Liver (tissue), 9 donors: ENCODE results near the gene DDX39A. TPM values are rescaled to one million over a fixed set of nuclear protein-coding genes. Genes with fewer than 3 reads are reported as not detected.

Source experiments
- DNase-seq: peaks from one replicate; pipeline ENCODE4 v3.0.0-alpha.2; 2017; ENCODE audit warnings: low spot score
- H3K27ac ChIP-seq, 2 donors: one replicate each; pipeline ENCODE4 v1.7.0; 2013; ENCODE audit warnings: inconsistent platforms in 2 of 2, low read length in 2 of 2, control low read depth in 1 of 2, low read depth in 1 of 2, mild to moderate bottlenecking in 1 of 2
- H3K27me3 ChIP-seq, 4 donors: one replicate each; pipeline versions ENCODE4 v1.6.1 to v1.7.0; 2013; ENCODE audit warnings: low read length in 3 of 4, inconsistent platforms in 1 of 4, mild to moderate bottlenecking in 1 of 4, moderate library complexity in 1 of 4; ENCODE audit not compliant: control insufficient read depth in 4 of 4, insufficient read depth in 4 of 4
- H3K36me3 ChIP-seq, 4 donors: one replicate each; pipeline versions ENCODE4 v1.6.1 to v1.7.0; 2013; ENCODE audit warnings: low read length in 3 of 4, mild to moderate bottlenecking in 3 of 4, low read depth in 1 of 4, moderate library complexity in 1 of 4; ENCODE audit not compliant: control insufficient read depth in 4 of 4, insufficient read depth in 3 of 4
- H3K4me1 ChIP-seq, 4 donors: one replicate each; pipeline versions ENCODE4 v1.6.1 to v1.7.0; 2013; ENCODE audit warnings: low read length in 3 of 4, mild to moderate bottlenecking in 3 of 4, moderate library complexity in 1 of 4; ENCODE audit not compliant: control insufficient read depth in 4 of 4, insufficient read depth in 4 of 4
- H3K4me3 ChIP-seq, 3 donors: one replicate each; pipeline versions ENCODE4 v1.6.1 to v1.7.0; 2013; ENCODE audit warnings: low read length in 3 of 3, control low read depth in 1 of 3, low read depth in 1 of 3, mild to moderate bottlenecking in 1 of 3
- H3K9ac ChIP-seq, 2 donors: one replicate each; pipeline ENCODE4 v1.7.0; 2013; ENCODE audit warnings: low read length in 2 of 2, mild to moderate bottlenecking in 2 of 2, moderate library complexity in 2 of 2, control low read depth in 1 of 2, low read depth in 1 of 2
- H3K9me3 ChIP-seq, 4 donors: one replicate each; pipeline versions ENCODE4 v1.6.1 to v1.7.0; 2013; ENCODE audit warnings: low read length in 3 of 4; ENCODE audit not compliant: control insufficient read depth in 4 of 4
- EGR1 ChIP-seq, 2 donors: IDR thresholded peaks; 2 replicates each; pipeline ENCODE4 v1.6.1; 2016 to 2018; ENCODE audit warnings: antibody characterized with exemption in 2 of 2, low read depth in 2 of 2
- FOXA2 ChIP-seq: IDR thresholded peaks from 2 replicates; pipeline ENCODE4 v1.6.1; 2016; ENCODE audit warnings: antibody characterized with exemption
- GABPA ChIP-seq, 2 donors: IDR thresholded peaks in 1 of 2; conservative IDR thresholded peaks in 1 of 2; 2 replicates each; pipeline ENCODE4 v1.6.1; 2016; ENCODE audit warnings: antibody characterized with exemption in 2 of 2, mild to moderate bottlenecking in 1 of 2, moderate library complexity in 1 of 2
- HNF4A ChIP-seq, 2 donors: conservative IDR thresholded peaks; 2 replicates each; pipeline ENCODE4 v1.6.1; 2016; ENCODE audit warnings: antibody characterized with exemption in 2 of 2, mild to moderate bottlenecking in 2 of 2
- JUND ChIP-seq, 2 donors: IDR thresholded peaks; 2 replicates each; pipeline ENCODE4 v1.6.1; 2016; ENCODE audit warnings: antibody characterized with exemption in 2 of 2
- MAX ChIP-seq: IDR thresholded peaks from 2 replicates; pipeline ENCODE4 v1.6.1; 2016; ENCODE audit warnings: antibody characterized with exemption
- NR2F2 ChIP-seq: IDR thresholded peaks from 2 replicates; pipeline ENCODE4 v1.6.1; 2016; ENCODE audit warnings: antibody characterized with exemption
- RAD21 ChIP-seq, 2 donors: IDR thresholded peaks; 2 replicates each; pipeline ENCODE4 v1.6.1; 2016; ENCODE audit warnings: antibody characterized with exemption in 2 of 2, mild to moderate bottlenecking in 2 of 2
- REST ChIP-seq: IDR thresholded peaks from 2 replicates; pipeline ENCODE4 v1.6.1; 2016; ENCODE audit warnings: antibody characterized with exemption, mild to moderate bottlenecking
- RXRA ChIP-seq, 2 donors: IDR thresholded peaks; 2 replicates each; pipeline ENCODE4 v1.6.1; 2017 to 2018; ENCODE audit warnings: antibody characterized with exemption in 2 of 2, mild to moderate bottlenecking in 1 of 2
- TAF1 ChIP-seq: conservative IDR thresholded peaks from 2 replicates; pipeline ENCODE4 v1.6.1; 2016; ENCODE audit warnings: antibody characterized with exemption, mild to moderate bottlenecking
- YY1 ChIP-seq: IDR thresholded peaks from 2 replicates; pipeline ENCODE4 v1.6.1; 2016; ENCODE audit warnings: antibody characterized with exemption, mild to moderate bottlenecking
- ZBTB33 ChIP-seq: IDR thresholded peaks from 2 replicates; pipeline ENCODE4 v1.6.1; 2016; ENCODE audit warnings: antibody characterized with exemption
- WGBS: extraction: QIAGEN DNeasy Blood & Tissue Kit; methylation state at CpG from one replicate; pipeline ENCODE4 v1.1.7; 2013; 5-methylcytosine and 5-hydroxymethylcytosine counted together
- polyA plus RNA-seq, 2 donors: library from polyadenylated mRNA; stranded (reverse) in 1 of 2; unstranded in 1 of 2; fragments of 200-250 nt in 1 of 2; fragments of >200 nt in 1 of 2; fragmentation: Nextera tagmentation in 1 of 2; extraction: Ambion mirVana in 1 of 2; gene quantifications; one replicate each; pipeline versions ENCODE4 v1.2.1 to v1.2.3, GENCODE V29; 2013 to 2015
- total RNA-seq, 2 donors: library from RNA; depleted of rRNA; stranded (reverse); fragments of >200 nt; gene quantifications; one replicate each; pipeline ENCODE4 v1.2.3, GENCODE V29; 2014
- TF ChIP-seq, protein P1 (sequence below): IDR thresholded peaks from 2 replicates; pipeline ENCODE4 v1.6.1; 2016; ENCODE audit warnings: antibody characterized with exemption
- TF ChIP-seq, protein P2 (sequence below): fragments of 150-350 bp; IDR thresholded peaks from 2 replicates; pipeline ENCODE4 v1.5.1; 2017; ENCODE audit warnings: improper control_type of control experiment, low read depth, low read length; ENCODE audit not compliant: missing input control
- donor health status: healthy.
- donor health status: healthy.
- donor health status: healthy.
- donor health status: healthy.
- donor health status: healthy.

Gene DDX39A
- total and polyA plus RNA-seq, 4 donors, result 24.9 to 54.7 (median 35.4) TPM

- 97% methylated on average over 16 of the region's 16 CpGs for whole genome bisulfite sequencing
- no peaks in the 10 kb centered on the region for H3K9me3 ChIP-seq
- DNase-seq, result no peak
- TF ChIP-seq, protein P1, sequence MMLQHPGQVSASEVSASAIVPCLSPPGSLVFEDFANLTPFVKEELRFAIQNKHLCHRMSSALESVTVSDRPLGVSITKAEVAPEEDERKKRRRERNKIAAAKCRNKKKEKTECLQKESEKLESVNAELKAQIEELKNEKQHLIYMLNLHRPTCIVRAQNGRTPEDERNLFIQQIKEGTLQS, result no peak
- TF ChIP-seq HNF4A (conservative IDR thresholded peaks at IDR 0.05) (no peak), RAD21 (IDR thresholded peaks at IDR 0.05) (no peak), NR2F2 (no peak), REST (no peak), TAF1 (no peak), YY1 (no peak), RXRA (IDR thresholded peaks at IDR 0.05) (no peak), MAX (no peak), ZBTB33 (no peak), GABPA (IDR thresholded peaks at IDR 0.05 in 1 of 2, conservative IDR thresholded peaks at IDR 0.05 in 1 of 2) (no peak), FOXA2 (no peak), JUND (IDR thresholded peaks at IDR 0.05) (no peak), EGR1 (IDR thresholded peaks at IDR 0.05; ENCODE audit: low read depth in 2 of 2) (no peak)
- TF ChIP-seq, protein P2, sequence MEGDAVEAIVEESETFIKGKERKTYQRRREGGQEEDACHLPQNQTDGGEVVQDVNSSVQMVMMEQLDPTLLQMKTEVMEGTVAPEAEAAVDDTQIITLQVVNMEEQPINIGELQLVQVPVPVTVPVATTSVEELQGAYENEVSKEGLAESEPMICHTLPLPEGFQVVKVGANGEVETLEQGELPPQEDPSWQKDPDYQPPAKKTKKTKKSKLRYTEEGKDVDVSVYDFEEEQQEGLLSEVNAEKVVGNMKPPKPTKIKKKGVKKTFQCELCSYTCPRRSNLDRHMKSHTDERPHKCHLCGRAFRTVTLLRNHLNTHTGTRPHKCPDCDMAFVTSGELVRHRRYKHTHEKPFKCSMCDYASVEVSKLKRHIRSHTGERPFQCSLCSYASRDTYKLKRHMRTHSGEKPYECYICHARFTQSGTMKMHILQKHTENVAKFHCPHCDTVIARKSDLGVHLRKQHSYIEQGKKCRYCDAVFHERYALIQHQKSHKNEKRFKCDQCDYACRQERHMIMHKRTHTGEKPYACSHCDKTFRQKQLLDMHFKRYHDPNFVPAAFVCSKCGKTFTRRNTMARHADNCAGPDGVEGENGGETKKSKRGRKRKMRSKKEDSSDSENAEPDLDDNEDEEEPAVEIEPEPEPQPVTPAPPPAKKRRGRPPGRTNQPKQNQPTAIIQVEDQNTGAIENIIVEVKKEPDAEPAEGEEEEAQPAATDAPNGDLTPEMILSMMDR, result no peak
- no peak overlapping the region for H3K9ac ChIP-seq
- H3K27me3 ChIP-seq, result no peaks in the 10 kb centered on the region
- H3K4me3 ChIP-seq, result no peak overlapping the region
- peaks cover 0 to 7% (median 5%) of the 10 kb centered on the region in 4 donors for H3K4me1 ChIP-seq
- H3K36me3 ChIP-seq, result peaks cover 18 to 43% (median 30%) of the 10 kb centered on the region in 4 donors
- H3K27ac ChIP-seq, result no peak overlapping the region
These were observed 23.9 kb upstream of the DDX39A start for GRCh38 chr19:14442891-14443631.
